ENCODE measurements around the gene PRPF6.

The PRPF6 gene

DNA sequence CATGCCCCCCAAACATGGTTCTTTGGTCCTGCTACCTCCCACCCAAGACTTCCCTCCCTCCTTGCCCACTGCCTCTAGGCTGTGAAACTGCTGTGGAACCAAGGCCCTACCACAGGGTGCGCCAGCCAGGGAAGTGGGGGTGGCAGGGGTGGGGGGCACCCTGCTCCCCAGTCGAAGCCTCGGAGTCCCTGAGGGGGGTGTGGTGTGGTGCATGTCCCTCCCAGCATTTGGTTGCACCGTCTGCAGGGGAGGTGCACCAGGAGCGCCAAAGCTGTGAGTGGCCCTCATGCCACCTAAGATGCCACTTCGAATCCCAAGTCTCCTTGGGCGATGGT, 96.6 kb downstream of the PRPF6 start:
- no peak for DNase-seq (ENCODE audit: low read depth)

DNA sequence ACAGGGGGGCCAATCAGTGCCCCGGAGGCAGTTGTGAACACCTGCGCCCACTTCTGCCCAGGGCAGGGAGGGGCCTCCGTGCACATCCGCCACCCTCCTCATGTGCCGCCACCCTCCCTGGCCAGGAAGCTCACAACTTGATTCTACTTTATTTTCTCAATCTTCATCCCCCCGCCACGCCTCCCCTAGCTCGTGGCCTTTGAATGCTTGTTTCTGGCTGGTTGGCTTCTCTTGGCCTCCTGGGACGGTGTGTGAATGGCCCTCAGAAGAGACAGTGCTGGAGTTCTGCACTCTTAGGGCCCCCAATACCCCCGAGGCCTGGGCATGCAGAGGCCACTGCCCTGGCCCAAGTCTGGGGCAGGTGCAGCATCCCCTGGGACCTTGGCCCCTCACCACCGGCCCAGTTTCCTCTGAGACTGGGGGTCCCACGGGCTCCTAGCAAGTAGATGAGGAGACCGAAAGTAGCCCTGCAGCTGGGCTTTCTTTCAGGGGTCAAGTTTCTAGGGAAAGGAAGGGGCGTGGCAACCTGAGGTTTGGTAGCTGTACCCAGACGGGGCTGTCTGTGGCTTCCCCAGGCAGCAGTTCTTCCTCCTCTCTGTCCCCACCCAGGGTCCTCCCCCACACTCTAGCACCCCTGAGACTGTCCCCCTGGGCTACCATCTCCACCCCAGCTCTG, 97.1 kb downstream of the PRPF6 start:
- peak; percentile 50 for DNase-seq (ENCODE audit: low read depth)

DNA sequence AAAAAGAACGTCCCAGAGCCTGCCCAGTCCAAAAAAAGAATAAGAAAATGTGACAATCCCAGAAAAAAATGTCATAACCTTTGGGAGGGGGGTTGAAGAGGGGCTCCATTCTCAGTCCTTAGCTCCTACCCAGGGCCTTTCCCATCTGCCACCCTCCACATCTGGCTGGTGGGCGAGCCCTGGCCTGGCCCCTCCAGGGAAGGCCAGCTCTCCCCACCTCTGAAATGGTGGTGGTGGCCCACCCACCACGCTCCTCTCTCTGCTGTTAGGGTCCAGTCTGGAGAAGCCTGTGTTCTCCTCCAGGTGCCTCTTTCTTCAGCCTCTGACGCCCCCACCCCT, 98.0 kb downstream of the PRPF6 start:
- DNase-seq (ENCODE audit: low read depth): no peak

DNA sequence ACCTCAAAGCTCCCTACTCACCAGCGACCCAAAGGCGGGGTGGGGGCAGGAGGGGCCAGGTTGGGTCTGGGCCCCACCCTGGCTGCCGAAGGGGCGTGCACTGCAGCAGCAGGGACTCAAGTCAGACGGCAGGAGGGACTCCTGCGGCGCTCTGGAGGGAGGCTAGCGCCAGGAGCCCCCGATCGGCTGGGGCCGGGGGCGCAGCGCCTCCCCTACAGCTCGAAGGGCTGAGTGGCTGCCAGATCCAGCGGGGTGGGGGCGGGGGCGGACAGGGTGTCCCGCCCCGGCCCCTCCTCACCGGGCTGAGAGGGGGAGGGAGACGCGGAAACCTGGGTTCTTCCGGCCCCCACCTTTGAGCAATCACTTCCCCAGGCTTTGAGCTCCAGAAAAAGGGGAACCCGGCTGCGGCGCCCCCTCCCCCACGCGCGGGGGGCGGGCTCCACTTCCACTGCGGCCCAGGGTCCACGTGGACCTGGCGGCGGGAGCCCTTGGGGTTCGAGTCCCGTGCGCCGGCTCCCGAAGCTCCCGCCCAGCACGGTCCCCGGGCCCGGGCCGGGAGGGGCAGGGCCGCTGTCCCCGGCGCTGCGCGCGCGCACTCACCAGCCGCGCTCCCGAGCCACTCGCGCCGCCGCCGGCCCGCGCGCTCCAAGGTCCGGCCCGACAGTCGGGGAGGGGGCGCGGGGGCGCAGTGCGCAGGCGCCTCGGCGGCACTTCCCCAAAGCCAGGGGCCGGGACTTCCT, 98.5 kb downstream of the PRPF6 start, which contains the start of gene RGS19:
Gene RGS19, minus strand, starts transcription at position 246 of the 740 bp plus-strand sequence. CDS start 2,632 bp downstream, outside the sequence.
- DNase-seq (ENCODE audit: low read depth): peak; percentile 62

DNA sequence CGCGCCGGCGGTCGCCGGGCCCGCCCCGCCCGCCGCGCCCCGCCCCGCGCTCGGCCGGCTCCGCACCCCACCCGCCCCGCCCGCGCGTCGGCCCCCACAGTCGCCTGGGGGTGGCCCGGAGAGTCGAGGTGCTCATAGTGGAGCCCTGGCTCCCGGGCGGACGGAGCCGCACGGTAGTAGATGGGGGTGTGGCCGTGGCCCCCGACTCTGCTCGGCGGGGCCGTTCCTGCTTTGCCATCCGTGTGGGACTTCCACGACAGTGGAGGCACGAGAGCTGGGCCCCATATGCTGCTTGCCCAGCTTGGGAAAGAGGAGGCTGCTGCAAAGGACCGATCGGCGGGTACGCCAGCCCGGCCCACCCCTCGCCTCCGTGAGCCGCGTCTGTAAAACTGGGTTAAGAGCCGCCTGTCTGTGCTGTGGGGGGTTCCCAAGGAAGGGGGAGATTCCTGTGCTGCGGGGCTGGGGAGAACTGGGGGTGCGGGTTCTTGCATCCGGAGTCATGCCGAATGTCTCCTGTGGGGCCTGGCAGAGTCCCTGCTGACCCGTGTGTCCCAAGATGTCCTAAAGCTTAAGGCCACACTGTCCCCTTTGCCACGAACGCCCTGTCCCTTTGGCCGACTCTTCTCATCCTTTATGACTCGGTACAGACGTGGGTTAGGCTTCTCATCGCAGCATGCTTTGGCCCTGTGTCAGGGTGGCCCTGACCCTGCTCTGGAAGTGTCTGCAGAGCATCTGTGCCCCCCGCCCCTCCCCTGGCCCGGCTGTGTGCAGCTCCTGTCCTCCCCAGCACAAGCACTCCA, 99.3 kb downstream of the PRPF6 start, which contains the start of gene OPRL1:
Gene OPRL1, plus strand, starts transcription at position 70 of the 800 bp plus-strand sequence. CDS start 12,639 bp downstream, outside the sequence.
- DNase-seq (ENCODE audit: low read depth): peak; percentile 27

DNA sequence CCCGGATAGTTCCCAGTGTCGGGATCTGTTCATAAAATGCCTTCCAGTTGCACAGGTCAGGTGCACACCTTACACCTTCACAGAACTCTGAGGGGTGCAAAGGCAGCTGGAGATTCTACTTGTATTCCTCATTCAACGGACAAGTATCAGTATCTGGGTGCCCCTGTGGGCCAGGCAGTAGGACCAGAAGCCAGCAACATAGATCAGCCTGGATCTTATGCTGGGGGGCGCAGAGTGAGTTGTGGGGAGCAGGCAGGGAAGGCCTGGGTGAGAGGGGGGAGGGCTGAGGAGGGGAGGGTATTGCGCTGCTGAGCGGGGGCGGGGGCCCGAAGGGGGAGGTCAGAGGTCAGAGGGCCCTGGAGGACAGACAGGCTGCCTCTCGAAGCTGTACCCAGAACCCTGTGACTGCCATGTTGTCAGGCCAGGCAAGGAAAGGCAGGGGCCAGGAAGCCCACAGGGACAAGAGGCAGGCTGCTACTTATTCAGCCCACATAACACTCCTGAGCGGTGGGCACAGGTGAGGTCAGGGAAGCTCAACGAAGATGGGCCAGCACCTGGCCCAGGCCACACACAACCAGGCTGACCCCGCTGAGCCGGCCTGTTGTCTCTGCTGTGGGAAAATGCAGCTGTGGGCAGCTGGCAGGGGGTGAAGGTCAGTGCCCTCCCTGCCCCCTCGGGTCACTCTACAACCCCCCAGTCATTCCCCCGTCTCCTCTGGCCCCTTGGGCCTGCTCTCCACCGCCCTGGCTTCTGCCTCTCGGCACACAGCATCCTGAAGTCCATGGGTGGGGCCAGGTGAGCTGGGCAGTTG, 100.1 kb downstream of the PRPF6 start:
- no peak for DNase-seq (ENCODE audit: low read depth)

DNA sequence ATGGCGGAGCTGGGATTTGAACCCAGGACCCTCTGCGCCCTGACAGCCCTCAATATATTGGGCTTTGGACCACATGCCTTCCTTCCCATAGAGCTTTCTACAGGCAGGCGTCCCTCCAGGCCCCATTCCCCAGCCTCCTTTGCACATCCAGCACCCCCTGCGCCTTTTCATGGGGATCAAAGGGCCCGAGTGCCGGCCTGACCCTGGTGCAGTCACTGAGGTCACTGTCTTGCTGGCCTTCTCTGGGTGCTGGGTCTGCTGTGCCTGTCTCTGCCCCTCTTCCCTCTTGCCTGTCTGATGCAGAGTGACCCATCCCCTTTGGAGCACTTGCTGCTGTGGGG, 100.7 kb downstream of the PRPF6 start:
- DNase-seq (ENCODE audit: low read depth): no peak

DNA sequence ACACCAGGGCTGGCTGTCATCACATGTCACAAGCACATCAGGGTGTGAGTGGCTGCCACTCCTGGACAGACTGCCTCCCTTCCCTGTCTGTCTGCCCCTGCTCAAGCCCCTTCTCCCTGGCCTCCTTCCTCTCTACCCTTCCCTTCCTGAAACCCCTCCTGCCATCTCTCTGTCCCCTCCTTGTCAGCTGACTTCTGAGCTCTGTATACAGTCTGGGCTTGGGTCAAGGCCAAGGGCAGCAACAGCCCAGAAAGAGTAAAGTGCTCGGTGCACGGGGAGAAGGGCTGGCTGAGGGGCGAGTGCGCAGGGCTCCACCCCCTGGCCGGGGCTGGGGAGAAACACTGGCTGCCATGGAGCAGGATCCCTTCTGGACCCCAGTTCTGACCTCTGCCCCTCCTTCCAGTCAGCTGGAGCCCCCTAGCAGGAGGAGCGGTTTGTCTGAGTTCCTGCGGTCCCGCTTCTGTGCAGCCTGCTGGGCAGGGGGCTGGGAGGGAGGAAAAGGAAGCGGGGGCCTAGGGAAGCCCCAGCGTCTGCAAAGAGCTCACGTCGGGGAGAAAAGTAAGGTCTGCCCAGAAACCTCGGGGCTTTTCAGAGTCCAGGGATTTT, 101.3 kb downstream of the PRPF6 start:
- no peak for DNase-seq (ENCODE audit: low read depth)

All from activated T-cell treated with anti-CD3 and anti-CD28 coated beads for 1 hour (primary cell).